ENCODE data around the gene CBL.

- TF ChIP-seq, protein P1, sequence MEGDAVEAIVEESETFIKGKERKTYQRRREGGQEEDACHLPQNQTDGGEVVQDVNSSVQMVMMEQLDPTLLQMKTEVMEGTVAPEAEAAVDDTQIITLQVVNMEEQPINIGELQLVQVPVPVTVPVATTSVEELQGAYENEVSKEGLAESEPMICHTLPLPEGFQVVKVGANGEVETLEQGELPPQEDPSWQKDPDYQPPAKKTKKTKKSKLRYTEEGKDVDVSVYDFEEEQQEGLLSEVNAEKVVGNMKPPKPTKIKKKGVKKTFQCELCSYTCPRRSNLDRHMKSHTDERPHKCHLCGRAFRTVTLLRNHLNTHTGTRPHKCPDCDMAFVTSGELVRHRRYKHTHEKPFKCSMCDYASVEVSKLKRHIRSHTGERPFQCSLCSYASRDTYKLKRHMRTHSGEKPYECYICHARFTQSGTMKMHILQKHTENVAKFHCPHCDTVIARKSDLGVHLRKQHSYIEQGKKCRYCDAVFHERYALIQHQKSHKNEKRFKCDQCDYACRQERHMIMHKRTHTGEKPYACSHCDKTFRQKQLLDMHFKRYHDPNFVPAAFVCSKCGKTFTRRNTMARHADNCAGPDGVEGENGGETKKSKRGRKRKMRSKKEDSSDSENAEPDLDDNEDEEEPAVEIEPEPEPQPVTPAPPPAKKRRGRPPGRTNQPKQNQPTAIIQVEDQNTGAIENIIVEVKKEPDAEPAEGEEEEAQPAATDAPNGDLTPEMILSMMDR (conservative IDR thresholded peaks at IDR 0.05; ENCODE audit: low read length), result no peak
- TF ChIP-seq EZH2phosphoT487 (IDR thresholded peaks at IDR 0.05; ENCODE audit: borderline replicate concordance, low read depth, low read length), result no peak
Observed at GRCh38 chr11:119190531-119190930, 15.6 kb upstream of the CBL start.
